ENCODE results near the gene BBS9. TPM values are rescaled to one million over a fixed set of nuclear protein-coding genes. Genes with fewer than 3 reads are reported as not detected.

The BBS9 gene
- total and polyA plus RNA-seq, 2 donors (not counting 3 experiments of a cell fraction or from before 2014, with no cell fraction given), result 5.7 to 17.4 TPM

- Histone ChIP-seq H3K9me1 (replicated peaks; ENCODE audit: control insufficient read depth, extremely low read depth, insufficient read depth, low read length) (no peaks in the 10 kb centered on the region), H3K9ac (replicated peaks; ENCODE audit: extremely low read depth, insufficient read depth, low read length) (no peak overlapping the region), H3K27me3 (ENCODE audit: control insufficient read depth in 2 of 2, insufficient read depth in 2 of 2, low read length in 2 of 2) (no peaks in the 10 kb centered on the region), H3K4me3 (replicated peaks in 1 of 3; ENCODE audit: insufficient read depth in 1 of 3, low read depth in 1 of 3, low read length in 3 of 3) (no peak overlapping the region), H3K9me3 (replicated peaks; ENCODE audit: control insufficient read depth, insufficient read depth, low read length) (no peaks in the 10 kb centered on the region), H4K20me1 (replicated peaks; ENCODE audit: control insufficient read depth, extremely low read depth, insufficient read depth, low read length) (no peaks in the 10 kb centered on the region), H3K36me3 (ENCODE audit: control insufficient read depth in 2 of 2, extremely low read depth in 1 of 2, insufficient read depth in 2 of 2, low read length in 2 of 2) (no peaks in the 10 kb centered on the region), H3K27ac (ENCODE audit: insufficient read depth, low read depth, low read length) (no peak overlapping the region), H3K79me2 (ENCODE audit: control insufficient read depth, insufficient read depth, low read length) (no peaks in the 10 kb centered on the region), H3K4me1 (ENCODE audit: control insufficient read depth, extremely low read depth, insufficient read depth, low read length) (no peaks in the 10 kb centered on the region), H3K4me2 (ENCODE audit: insufficient read depth, low read length) (no peak overlapping the region), H2AFZ (ENCODE audit: low read depth, low read length) (no peak overlapping the region)
- FAIRE-seq (no peak), DNase-seq (ENCODE audit: low read depth, low spot score) (no peak)
- TF ChIP-seq GATA2 (IDR thresholded peaks at IDR 0.05; ENCODE audit: insufficient read depth, insufficient read length, low read depth, low read length), result no peak
- intact Hi-C loops (cut with micrococcal nuclease) (no loop called here), dilution Hi-C loops (cut with MboI; ENCODE audit: extremely low pct_ligation_motif_present, low sequenced_read_pairs) (no loop called here)
- ChIA-PET CTCF (interaction anchor here (0.7 to 0.9 kb wide), 2 partner anchors 14 to 740 kb away, joined by 3 read pairs; no protein-coding TSS in a partner anchor), POLR2A (no interaction called here)
- BruUV-seq (replicated peaks), result no TSS peak
These were observed 63.4 kb downstream of the BBS9 start for GRCh38 chr7:33192695-33193291.

- ChIA-PET CTCF (interaction anchor here (0.7 to 1.9 kb wide), 3 partner anchors 15 to 739 kb away, joined by 3 to 7 read pairs (median 5); no protein-coding TSS in a partner anchor), POLR2A (no interaction called here)
- Histone ChIP-seq H3K27me3 (ENCODE audit: control insufficient read depth in 2 of 2, insufficient read depth in 2 of 2, low read length in 2 of 2) (no peaks in the 10 kb centered on the region), H3K9me1 (replicated peaks; ENCODE audit: control insufficient read depth, extremely low read depth, insufficient read depth, low read length) (no peaks in the 10 kb centered on the region), H4K20me1 (replicated peaks; ENCODE audit: control insufficient read depth, extremely low read depth, insufficient read depth, low read length) (no peaks in the 10 kb centered on the region), H3K9me3 (replicated peaks; ENCODE audit: control insufficient read depth, insufficient read depth, low read length) (no peaks in the 10 kb centered on the region), H3K9ac (replicated peaks; ENCODE audit: extremely low read depth, insufficient read depth, low read length) (no peak overlapping the region), H3K4me1 (ENCODE audit: control insufficient read depth, extremely low read depth, insufficient read depth, low read length) (no peaks in the 10 kb centered on the region), H3K4me2 (ENCODE audit: insufficient read depth, low read length) (no peak overlapping the region), H3K79me2 (ENCODE audit: control insufficient read depth, insufficient read depth, low read length) (no peaks in the 10 kb centered on the region), H3K4me3 (replicated peaks in 1 of 3; ENCODE audit: insufficient read depth in 1 of 3, low read depth in 1 of 3, low read length in 3 of 3) (no peak overlapping the region), H3K36me3 (ENCODE audit: control insufficient read depth in 2 of 2, extremely low read depth in 1 of 2, insufficient read depth in 2 of 2, low read length in 2 of 2) (no peaks in the 10 kb centered on the region), H2AFZ (ENCODE audit: low read depth, low read length) (no peak overlapping the region), H3K27ac (ENCODE audit: insufficient read depth, low read depth, low read length) (no peak overlapping the region)
- no peak for DNase-seq (ENCODE audit: low read depth, low spot score)
- dilution Hi-C loops (cut with MboI; ENCODE audit: extremely low pct_ligation_motif_present, low sequenced_read_pairs), result no loop called here
- TF ChIP-seq POLR2A (IDR thresholded peaks at IDR 0.05; ENCODE audit: low read depth, low read length) (no peak), FOS (IDR thresholded peaks at IDR 0.05; ENCODE audit: borderline replicate concordance, insufficient read depth, low read length) (no peak), MYC (IDR thresholded peaks at IDR 0.05; ENCODE audit: low read depth, low read length) (no peak), JUN (IDR thresholded peaks at IDR 0.05; ENCODE audit: borderline replicate concordance, insufficient read depth, insufficient read length, low read depth) (no peak), POLR2AphosphoS5 (IDR thresholded peaks at IDR 0.05; ENCODE audit: insufficient read depth, low read depth, low read length) (no peak), MAX (IDR thresholded peaks at IDR 0.05; ENCODE audit: insufficient read depth, insufficient read length) (no peak), EZH2 (IDR thresholded peaks at IDR 0.05; ENCODE audit: borderline replicate concordance, low read depth, low read length, severe bottlenecking) (no peak), GATA2 (IDR thresholded peaks at IDR 0.05; ENCODE audit: insufficient read depth, insufficient read length, low read depth, low read length) (no peak), CTCF (IDR thresholded peaks at IDR 0.05; ENCODE audit: extremely low read depth in 1 of 2, insufficient read depth in 1 of 2, low read depth in 1 of 2, low read length in 2 of 2) (no peak)
- BruUV-seq (replicated peaks), result no TSS peak
- intact Hi-C loops (cut with micrococcal nuclease), result no loop called here
- no peak for FAIRE-seq
These were observed 64.0 kb downstream of the BBS9 start for GRCh38 chr7:33193308-33193864.

All from endothelial cell of umbilical vein (primary cell).